DOHH2 (cell line): ENCODE results near the gene CDC42EP3.

ENCODE experiments used
- H3F3A ChIP-seq: fragments of 200-600 bp; sonication (generic), shearing (Covaris generic); 2 replicates; pipeline ENCODE4 v1.6.0; 2016; ENCODE audit warnings: antibody characterized with exemption, mild to moderate bottlenecking; ENCODE audit not compliant: control insufficient read depth, insufficient read depth
- H3K27ac ChIP-seq: fragments of 200-600 bp; sonication (generic); 2 replicates; pipeline ENCODE4 v1.5.1; 2014; ENCODE audit warnings: low read depth, mild to moderate bottlenecking, low read length, moderate library complexity
- H3K27me3 ChIP-seq: fragments of 200-600 bp; sonication (generic); 2 replicates; pipeline ENCODE4 v1.6.1; 2014; ENCODE audit warnings: mild to moderate bottlenecking, low read length, mixed read lengths; ENCODE audit not compliant: control insufficient read depth
- H3K36me3 ChIP-seq: fragments of 200-600 bp; sonication (generic); 2 replicates; pipeline ENCODE4 v1.6.1; 2014; ENCODE audit warnings: mild to moderate bottlenecking, low read length, moderate library complexity, mixed read lengths; ENCODE audit not compliant: control insufficient read depth
- H3K4me1 ChIP-seq: fragments of 200-600 bp; sonication (generic); 2 replicates; pipeline ENCODE4 v1.6.1; 2014; ENCODE audit warnings: mild to moderate bottlenecking, low read length, mixed read lengths; ENCODE audit not compliant: control insufficient read depth
- H3K4me2 ChIP-seq: fragments of 200-600 bp; sonication (generic); 2 replicates; pipeline ENCODE4 v1.6.0; 2014; ENCODE audit warnings: mild to moderate bottlenecking, low read length, moderate library complexity
- H3K4me3 ChIP-seq: fragments of 200-600 bp; sonication (generic); 2 replicates; pipeline ENCODE4 v1.5.1; 2014; ENCODE audit warnings: mild to moderate bottlenecking, low read length, mixed read lengths
- H3K79me2 ChIP-seq: fragments of 200-600 bp; sonication (generic); 2 replicates; pipeline ENCODE4 v1.6.1; 2014; ENCODE audit warnings: mild to moderate bottlenecking, low read length, mixed read lengths; ENCODE audit not compliant: control insufficient read depth
- H3K9me2 ChIP-seq: fragments of 200-600 bp; sonication (generic); replicated peaks from 2 replicates; pipeline ENCODE4 v1.6.1; 2014; ENCODE audit warnings: mild to moderate bottlenecking, low read length, mixed read lengths; ENCODE audit not compliant: control insufficient read depth
- H3K9me3 ChIP-seq: fragments of 200-600 bp; sonication (generic); 2 replicates; pipeline ENCODE4 v1.6.1; 2014; ENCODE audit warnings: antibody characterized with exemption, low read length, mixed read lengths; ENCODE audit not compliant: control insufficient read depth, insufficient read depth
- H4K20me1 ChIP-seq: fragments of 200-600 bp; sonication (generic); 2 replicates; pipeline ENCODE4 v1.6.0; 2014; ENCODE audit warnings: low read depth, mild to moderate bottlenecking, antibody characterized with exemption, low read length, moderate library complexity; ENCODE audit not compliant: control insufficient read depth, insufficient read depth
- CTCF ChIP-seq: fragments of 200-600 bp; sonication (generic); IDR thresholded peaks from one replicate; pipeline ENCODE4 v1.5.1; 2014; ENCODE audit warnings: antibody characterized with exemption, mild to moderate bottlenecking, low read depth, low read length; ENCODE audit not compliant: poor library complexity, severe bottlenecking
- EZH2phosphoT487 ChIP-seq: fragments of 200-600 bp; sonication (generic); IDR thresholded peaks from 2 replicates; pipeline ENCODE4 v1.6.1; 2017; ENCODE audit warnings: borderline replicate concordance, mild to moderate bottlenecking, antibody characterized with exemption, low read length, moderate library complexity, mixed read lengths

CDC42EP3 gene

GRCh38 chr2:37601569-37601968, 69.9 kb downstream of the CDC42EP3 start:
- no peaks in the 10 kb centered on the region for H3K79me2 ChIP-seq
- H4K20me1 ChIP-seq = no peaks in the 10 kb centered on the region
- H3K36me3 ChIP-seq = no peaks in the 10 kb centered on the region
- H3K9me3 ChIP-seq = no peaks in the 10 kb centered on the region
- H3F3A ChIP-seq = no peaks in the 10 kb centered on the region
- peaks cover 13% of the 10 kb centered on the region; the same call in 1 of the 2 replicates for H3K27me3 ChIP-seq
- H3K4me2 ChIP-seq = no peak overlapping the region
- TF ChIP-seq CTCF = no peak
- TF ChIP-seq EZH2phosphoT487 = no peak
- no peak overlapping the region for H3K27ac ChIP-seq
- peaks cover 6% of the 10 kb centered on the region for H3K4me1 ChIP-seq
- H3K4me3 ChIP-seq = no peak overlapping the region
- no peaks in the 10 kb centered on the region for H3K9me2 ChIP-seq

- Histone ChIP-seq H3K79me2 (no peaks in the 10 kb centered on the region), H3K27ac (no peak overlapping the region), H3K36me3 (no peaks in the 10 kb centered on the region), H4K20me1 (no peaks in the 10 kb centered on the region), H3K4me3 (no peak overlapping the region), H3F3A (no peaks in the 10 kb centered on the region), H3K4me1 (peaks cover 6% of the 10 kb centered on the region), H3K9me2 (no peaks in the 10 kb centered on the region), H3K27me3 (peaks cover 13% of the 10 kb centered on the region; the same call in 1 of the 2 replicates), H3K4me2 (0 out of 2 replicates have a peak overlapping the region, but pooled peaks have one; percentile 4), H3K9me3 (no peaks in the 10 kb centered on the region)
- no peak for TF ChIP-seq EZH2phosphoT487
- TF ChIP-seq CTCF = no peak
These were observed 70.7 kb downstream of the CDC42EP3 start for GRCh38 chr2:37600735-37601134.

- H3K27ac ChIP-seq = no peak overlapping the region
- H3K27me3 ChIP-seq = peaks cover 9% of the 10 kb centered on the region; the same call in 1 of the 2 replicates
- H3K36me3 ChIP-seq = no peaks in the 10 kb centered on the region
- TF ChIP-seq EZH2phosphoT487 (no peak), CTCF (no peak)
- H3K79me2 ChIP-seq = no peaks in the 10 kb centered on the region
- no peaks in the 10 kb centered on the region for H3K9me3 ChIP-seq
- no peaks in the 10 kb centered on the region for H4K20me1 ChIP-seq
- no peaks in the 10 kb centered on the region for H3F3A ChIP-seq
- no peak overlapping the region for H3K4me2 ChIP-seq
- no peaks in the 10 kb centered on the region for H3K9me2 ChIP-seq
- H3K4me3 ChIP-seq = no peak overlapping the region
- H3K4me1 ChIP-seq = peaks cover 6% of the 10 kb centered on the region
These were observed 71.5 kb downstream of the CDC42EP3 start for GRCh38 chr2:37599688-37600525.
